GM12878 (cell line): ENCODE measurements around the gene MGAT5.

ENCODE experiments used
- ATF3 ChIP-seq: IDR thresholded peaks from 2 replicates; pipeline ENCODE4 v1.6.1; 2011; ENCODE audit warnings: low read depth, mild to moderate bottlenecking, low read length, moderate library complexity, borderline replicate concordance; ENCODE audit errors: extremely low read depth
- BCL11A ChIP-seq: IDR thresholded peaks from 2 replicates; pipeline ENCODE4 v1.6.1; 2011; ENCODE audit warnings: low read depth, low read length
- BRCA1 ChIP-seq: IDR thresholded peaks from 2 replicates; pipeline ENCODE4 v1.6.1; 2011; ENCODE audit warnings: low read depth, low read length, improper control_type of control experiment
- FOS ChIP-seq: IDR thresholded peaks from 3 replicates; pipeline ENCODE4 v1.6.1; 2011; ENCODE audit warnings: borderline replicate concordance; ENCODE audit not compliant: insufficient read length; ENCODE audit errors: extremely low read depth
- JUNB ChIP-seq: IDR thresholded peaks from 2 replicates; pipeline ENCODE4 v1.6.1; 2016; ENCODE audit warnings: antibody characterized with exemption, mild to moderate bottlenecking
- NBN ChIP-seq: fragments of 450-650 bp; IDR thresholded peaks from 2 replicates; pipeline ENCODE4 v1.6.1; 2016
- POLR2A ChIP-seq: IDR thresholded peaks from 2 replicates; pipeline ENCODE4 v1.6.1; 2011; ENCODE audit warnings: low read depth, mild to moderate bottlenecking, low read length
- SMAD1 ChIP-seq: fragments of 450-650 bp; IDR thresholded peaks from 2 replicates; pipeline ENCODE4 v1.6.1; 2018; ENCODE audit warnings: mild to moderate bottlenecking, low read depth; ENCODE audit not compliant: partially characterized antibody
- SPI1 ChIP-seq: IDR thresholded peaks from 2 replicates; pipeline ENCODE4 v1.6.1; 2011; ENCODE audit warnings: low read depth, mild to moderate bottlenecking, low read length, moderate library complexity, borderline replicate concordance; ENCODE audit not compliant: insufficient read depth
- TAF1 ChIP-seq: IDR thresholded peaks from 2 replicates; pipeline ENCODE4 v1.6.1; 2011; ENCODE audit warnings: mild to moderate bottlenecking, low read depth, low read length, borderline replicate concordance
- TF ChIP-seq, protein P1 (sequence below), 3 experiments: IDR thresholded peaks in 2 of 3; conservative IDR thresholded peaks in 1 of 3; 2 replicates each; pipeline ENCODE4 v1.5.1; 2011; ENCODE audit warnings: low read depth in 3 of 3, low read length in 3 of 3, mild to moderate bottlenecking in 3 of 3, control low read depth in 2 of 3, moderate library complexity in 2 of 3, inconsistent platforms in 1 of 3, mixed read lengths in 1 of 3; ENCODE audit not compliant: control insufficient read depth in 2 of 3, insufficient read depth in 1 of 3; ENCODE audit errors: extremely low read depth in 1 of 3

DNA sequence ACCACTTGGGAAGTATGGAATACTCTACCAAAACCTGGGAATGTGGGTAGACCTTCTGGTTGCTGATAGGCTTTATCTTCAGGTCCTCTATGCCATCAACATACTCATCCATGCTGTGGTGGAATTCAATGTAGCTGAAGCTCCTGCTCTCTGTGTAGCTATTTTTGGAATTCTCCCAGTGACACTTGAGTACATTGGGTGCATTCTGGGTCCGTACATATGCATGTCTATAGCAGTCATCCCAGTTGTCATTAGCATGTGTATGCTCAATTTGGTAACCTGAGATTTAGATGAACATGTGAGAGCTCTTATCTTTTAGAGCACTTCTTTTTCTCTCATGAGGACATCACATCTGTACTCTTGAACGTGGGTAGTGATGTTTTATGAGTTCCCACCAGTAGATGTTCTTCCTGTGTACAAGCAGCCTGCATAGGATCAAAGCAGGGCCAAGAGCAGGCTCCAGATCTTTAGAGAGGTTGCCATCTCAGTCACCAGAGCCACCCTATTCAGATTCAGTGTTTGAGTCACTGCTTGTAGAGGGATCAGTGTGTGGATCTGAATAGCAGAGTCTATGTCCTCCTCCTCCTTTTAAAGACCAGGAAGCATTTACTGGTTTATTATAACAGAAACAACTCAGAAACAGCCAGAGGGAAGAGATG, 65.9 kb downstream of the MGAT5 start:
- TF ChIP-seq BCL11A (no peak), ATF3 (no peak), SPI1 (no peak), JUNB (no peak), BRCA1 (no peak), SMAD1 (no peak), FOS (no peak), NBN (no peak), POLR2A (no peak), TAF1 (no peak)
- TF ChIP-seq, protein P1, sequence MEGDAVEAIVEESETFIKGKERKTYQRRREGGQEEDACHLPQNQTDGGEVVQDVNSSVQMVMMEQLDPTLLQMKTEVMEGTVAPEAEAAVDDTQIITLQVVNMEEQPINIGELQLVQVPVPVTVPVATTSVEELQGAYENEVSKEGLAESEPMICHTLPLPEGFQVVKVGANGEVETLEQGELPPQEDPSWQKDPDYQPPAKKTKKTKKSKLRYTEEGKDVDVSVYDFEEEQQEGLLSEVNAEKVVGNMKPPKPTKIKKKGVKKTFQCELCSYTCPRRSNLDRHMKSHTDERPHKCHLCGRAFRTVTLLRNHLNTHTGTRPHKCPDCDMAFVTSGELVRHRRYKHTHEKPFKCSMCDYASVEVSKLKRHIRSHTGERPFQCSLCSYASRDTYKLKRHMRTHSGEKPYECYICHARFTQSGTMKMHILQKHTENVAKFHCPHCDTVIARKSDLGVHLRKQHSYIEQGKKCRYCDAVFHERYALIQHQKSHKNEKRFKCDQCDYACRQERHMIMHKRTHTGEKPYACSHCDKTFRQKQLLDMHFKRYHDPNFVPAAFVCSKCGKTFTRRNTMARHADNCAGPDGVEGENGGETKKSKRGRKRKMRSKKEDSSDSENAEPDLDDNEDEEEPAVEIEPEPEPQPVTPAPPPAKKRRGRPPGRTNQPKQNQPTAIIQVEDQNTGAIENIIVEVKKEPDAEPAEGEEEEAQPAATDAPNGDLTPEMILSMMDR (IDR thresholded peaks at IDR 0.05 in 2 of 3, conservative IDR thresholded peaks at IDR 0.05 in 1 of 3; ENCODE audit: control insufficient read depth in 2 of 3, extremely low read depth in 1 of 3, insufficient read depth in 1 of 3, low read depth in 3 of 3, low read length in 3 of 3), result no peak
